Lower leg skin (tissue), 4 donors: Measurements from ENCODE around the gene TRPV5. TPM values are rescaled to one million over a fixed set of nuclear protein-coding genes. Genes with fewer than 3 reads are reported as not detected.

ENCODE experiments used
- DNase-seq, 2 donors: peaks; one replicate each; pipeline ENCODE4 v3.0.0-alpha.2; 2019; ENCODE audit warnings: low spot score in 2 of 2
- H3K4me3 ChIP-seq: fragments of 200-600 bp; sonication (generic); 2 replicates; pipeline ENCODE4 v1.5.1; 2017; ENCODE audit warnings: mild to moderate bottlenecking, low read depth; ENCODE audit not compliant: poor library complexity, severe bottlenecking
- POLR2A ChIP-seq, 2 donors: fragments of 450-650 bp; IDR thresholded peaks; one replicate each; pipeline ENCODE4 v1.6.1; 2016 to 2017; ENCODE audit warnings: antibody characterized with exemption in 2 of 2, mild to moderate bottlenecking in 1 of 2, moderate library complexity in 1 of 2
- WGBS, 2 donors: methylation state at CpG; one replicate each; pipeline ENCODE4 v1.1.5; 2018; 5-methylcytosine and 5-hydroxymethylcytosine counted together
- intact Hi-C: fragments of 100-400 bp; cut with DNase I; formaldehyde crosslinking; loops from one replicate; pipeline ENCODE4 v1.15.0; 2023; ENCODE audit warnings: low total_unique reads
- total RNA-seq, 4 donors: library from RNA; depleted of rRNA; stranded (reverse); fragments of >200 nt; gene quantifications; one replicate each; pipeline ENCODE4 v1.1.0, GENCODE V29; 2016
- TF ChIP-seq, protein P1 (sequence below), 3 donors: fragments of 450-650 bp; IDR thresholded peaks; one replicate each; pipeline ENCODE4 v1.5.1; 2016; ENCODE audit warnings: antibody characterized with exemption in 3 of 3, mild to moderate bottlenecking in 3 of 3, moderate library complexity in 2 of 3

TRPV5 gene
- total RNA-seq, 4 donors from 2014 or later: not detected

DNA sequence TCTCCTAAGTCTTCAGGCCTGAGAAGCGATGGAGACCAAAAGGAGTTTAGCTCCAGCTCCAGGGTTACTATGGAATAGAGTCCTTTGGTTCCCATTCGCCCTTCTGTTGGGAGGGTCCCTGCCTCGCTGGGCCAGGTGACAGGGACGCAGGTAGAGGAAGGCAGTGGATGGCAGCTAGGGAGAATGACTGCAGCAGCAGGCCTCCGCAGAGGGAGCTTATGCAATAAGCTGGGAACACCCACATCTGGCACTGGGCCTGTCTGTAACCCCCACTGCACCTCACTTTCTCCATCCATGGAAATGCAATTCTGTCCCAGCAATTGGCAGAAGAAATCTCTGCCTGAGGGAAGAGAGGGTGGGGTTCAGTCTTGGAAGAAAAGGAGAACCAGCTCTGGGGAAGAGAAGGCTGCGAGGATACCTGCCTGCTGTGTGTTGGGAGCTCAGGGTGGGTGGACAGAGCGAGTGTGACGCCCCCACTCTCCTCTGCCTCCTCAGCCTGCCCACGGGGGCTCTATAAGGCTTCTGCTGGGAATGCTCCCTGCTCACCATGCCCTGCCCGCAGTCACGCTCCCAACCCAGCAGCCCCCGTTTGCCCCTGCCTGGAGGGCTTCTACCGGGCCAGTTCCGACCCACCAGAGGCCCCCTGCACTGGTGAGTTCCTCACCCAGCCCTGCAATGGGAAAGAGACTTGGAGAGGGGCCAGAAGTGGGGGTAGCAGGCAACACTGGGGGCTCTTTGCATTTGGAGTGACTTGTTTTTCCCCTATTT lies 68.4 kb downstream of the TRPV5 start:
- 42 to 48% methylated on average over 14 of the region's 14 CpGs for WGBS, 2 donors
- no peak for DNase-seq

DNA sequence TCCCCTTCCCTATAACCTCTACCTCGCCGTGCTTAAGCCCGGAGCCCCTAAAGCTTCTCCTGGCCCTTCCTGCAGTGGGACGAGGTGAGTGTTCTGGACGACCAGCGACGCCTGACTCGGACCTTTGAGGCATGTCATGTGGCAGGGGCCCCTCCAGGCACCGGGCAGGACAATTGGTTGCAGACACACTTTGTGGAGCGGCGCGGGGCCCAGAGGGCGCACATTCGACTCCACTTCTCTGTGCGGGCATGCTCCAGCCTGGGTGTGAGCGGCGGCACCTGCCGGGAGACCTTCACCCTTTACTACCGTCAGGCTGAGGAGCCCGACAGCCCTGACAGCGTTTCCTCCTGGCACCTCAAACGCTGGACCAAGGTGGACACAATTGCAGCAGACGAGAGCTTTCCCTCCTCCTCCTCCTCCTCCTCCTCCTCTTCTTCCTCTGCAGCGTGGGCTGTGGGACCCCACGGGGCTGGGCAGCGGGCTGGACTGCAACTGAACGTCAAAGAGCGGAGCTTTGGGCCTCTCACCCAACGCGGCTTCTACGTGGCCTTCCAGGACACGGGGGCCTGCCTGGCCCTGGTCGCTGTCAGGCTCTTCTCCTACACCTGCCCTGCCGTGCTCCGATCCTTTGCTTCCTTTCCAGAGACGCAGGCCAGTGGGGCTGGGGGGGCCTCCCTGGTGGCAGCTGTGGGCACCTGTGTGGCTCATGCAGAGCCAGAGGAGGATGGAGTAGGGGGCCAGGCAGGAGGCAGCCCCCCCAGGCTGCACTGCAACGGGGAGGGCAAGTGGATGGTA lies 69.5 kb downstream of the TRPV5 start:
- H3K4me3 ChIP-seq: no peak overlapping the region
- no peak for TF ChIP-seq POLR2A (IDR thresholded peaks at IDR 0.05)
- TF ChIP-seq, protein P1, sequence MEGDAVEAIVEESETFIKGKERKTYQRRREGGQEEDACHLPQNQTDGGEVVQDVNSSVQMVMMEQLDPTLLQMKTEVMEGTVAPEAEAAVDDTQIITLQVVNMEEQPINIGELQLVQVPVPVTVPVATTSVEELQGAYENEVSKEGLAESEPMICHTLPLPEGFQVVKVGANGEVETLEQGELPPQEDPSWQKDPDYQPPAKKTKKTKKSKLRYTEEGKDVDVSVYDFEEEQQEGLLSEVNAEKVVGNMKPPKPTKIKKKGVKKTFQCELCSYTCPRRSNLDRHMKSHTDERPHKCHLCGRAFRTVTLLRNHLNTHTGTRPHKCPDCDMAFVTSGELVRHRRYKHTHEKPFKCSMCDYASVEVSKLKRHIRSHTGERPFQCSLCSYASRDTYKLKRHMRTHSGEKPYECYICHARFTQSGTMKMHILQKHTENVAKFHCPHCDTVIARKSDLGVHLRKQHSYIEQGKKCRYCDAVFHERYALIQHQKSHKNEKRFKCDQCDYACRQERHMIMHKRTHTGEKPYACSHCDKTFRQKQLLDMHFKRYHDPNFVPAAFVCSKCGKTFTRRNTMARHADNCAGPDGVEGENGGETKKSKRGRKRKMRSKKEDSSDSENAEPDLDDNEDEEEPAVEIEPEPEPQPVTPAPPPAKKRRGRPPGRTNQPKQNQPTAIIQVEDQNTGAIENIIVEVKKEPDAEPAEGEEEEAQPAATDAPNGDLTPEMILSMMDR (IDR thresholded peaks at IDR 0.05): no peak
- no peak for DNase-seq
- WGBS, 2 donors: 87% methylated on average over 34 to 36 of the region's 37 CpGs
- intact Hi-C loops: no loop called here

More for the DNA sequence above, 68.4 kb downstream of the TRPV5 start:
- no peak overlapping the region for H3K4me3 ChIP-seq
- intact Hi-C loops: no loop called here
- TF ChIP-seq POLR2A (IDR thresholded peaks at IDR 0.05): no peak
- TF ChIP-seq, protein P1 (IDR thresholded peaks at IDR 0.05): no peak

DNA sequence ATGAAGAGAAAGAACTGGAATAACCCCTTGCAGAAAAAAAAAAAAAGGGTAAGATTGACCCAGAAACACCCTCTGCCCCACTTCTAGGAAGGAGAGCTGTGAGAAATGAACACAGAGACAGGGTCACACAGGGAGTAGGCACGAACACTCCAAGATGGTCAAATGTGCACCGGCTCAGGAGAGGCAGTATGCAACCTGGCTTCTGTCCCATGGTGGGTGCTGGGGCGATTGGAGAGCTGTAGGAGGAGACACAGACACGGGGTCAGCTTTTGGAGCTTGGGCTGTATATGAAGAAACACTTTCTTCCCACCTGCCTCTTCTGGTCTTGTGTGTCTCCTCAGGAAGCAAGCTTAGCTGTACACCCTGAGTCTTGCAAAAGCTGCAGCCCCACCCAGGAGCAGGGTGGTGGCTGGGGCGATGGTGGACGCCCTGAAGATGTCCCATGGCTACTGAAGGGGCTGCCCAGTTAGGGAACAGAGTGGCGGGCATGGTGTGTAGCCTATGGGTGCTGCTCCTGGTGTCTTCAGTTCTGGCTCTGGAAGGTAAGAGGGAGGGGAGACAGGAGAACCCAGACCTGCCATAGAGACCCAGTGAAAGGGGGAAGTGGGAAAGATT lies 70.7 kb downstream of the TRPV5 start:
- WGBS, 2 donors: 86 to 89% methylated on average over 7 of the region's 7 CpGs
- no peak for TF ChIP-seq POLR2A (IDR thresholded peaks at IDR 0.05)
- TF ChIP-seq, protein P1 (IDR thresholded peaks at IDR 0.05): no peak
- intact Hi-C loops: no loop called here
- H3K4me3 ChIP-seq: no peak overlapping the region
- no peak for DNase-seq

DNA sequence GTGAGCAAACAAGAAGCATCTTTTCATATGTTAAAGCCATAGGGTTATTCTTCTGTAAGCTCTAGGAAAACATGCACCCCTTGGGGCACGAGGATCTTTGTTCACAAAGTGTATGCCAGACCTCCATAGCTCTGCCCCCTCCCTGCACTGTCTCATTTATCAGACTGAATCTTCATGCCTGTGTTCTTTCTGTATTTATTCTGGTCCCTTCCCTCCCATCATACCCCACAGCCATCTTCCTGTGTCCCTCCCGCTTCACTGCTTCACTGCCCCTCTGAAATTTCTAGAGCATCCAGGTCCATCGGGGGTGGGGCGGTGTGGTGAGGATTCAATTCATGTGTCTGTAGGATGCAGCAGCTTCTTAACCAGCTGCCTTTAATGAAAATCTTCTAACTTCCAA lies 71.2 kb downstream of the TRPV5 start:
- 95 to 96% methylated on average over 4 of the region's 4 CpGs for WGBS, 2 donors
- DNase-seq: no peak
- intact Hi-C loops: no loop called here
- TF ChIP-seq, protein P1 (IDR thresholded peaks at IDR 0.05): no peak
- TF ChIP-seq POLR2A (IDR thresholded peaks at IDR 0.05): no peak
- no peak overlapping the region for H3K4me3 ChIP-seq

DNA sequence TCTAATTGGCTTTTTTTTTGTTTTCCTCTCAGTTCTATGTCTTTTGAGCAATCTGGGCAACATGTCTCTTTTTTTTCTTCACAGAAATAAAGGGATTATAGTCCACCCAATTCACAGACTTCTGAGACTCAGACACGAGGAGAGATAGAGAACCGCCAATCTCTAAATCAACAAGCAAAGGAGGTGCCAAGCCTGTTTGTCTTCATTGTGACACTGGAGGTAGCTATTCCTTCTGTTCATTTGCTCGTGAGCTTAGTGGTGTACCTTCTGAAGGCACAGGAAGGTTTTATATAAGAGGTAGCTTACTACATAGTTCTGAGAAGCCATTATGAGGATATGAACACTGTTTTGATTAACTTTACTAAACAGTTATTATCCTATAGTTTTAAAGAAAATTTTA lies 72.6 kb downstream of the TRPV5 start:
- DNase-seq: no peak
- TF ChIP-seq POLR2A (IDR thresholded peaks at IDR 0.05): no peak
- TF ChIP-seq, protein P1 (IDR thresholded peaks at IDR 0.05): no peak
- intact Hi-C loops: no loop called here
- no peak overlapping the region for H3K4me3 ChIP-seq
- WGBS, 2 donors: 68 to 71% methylated on average over 3 of the region's 3 CpGs
